Measurements from ENCODE around the gene GNPDA2. TPM values are rescaled to one million over a fixed set of nuclear protein-coding genes. Genes with fewer than 3 reads are reported as not detected.

GNPDA2 gene
- total RNA-seq, 3 donors from 2014 or later, result 7.3 to 12.7 (median 8.9) TPM

DNA sequence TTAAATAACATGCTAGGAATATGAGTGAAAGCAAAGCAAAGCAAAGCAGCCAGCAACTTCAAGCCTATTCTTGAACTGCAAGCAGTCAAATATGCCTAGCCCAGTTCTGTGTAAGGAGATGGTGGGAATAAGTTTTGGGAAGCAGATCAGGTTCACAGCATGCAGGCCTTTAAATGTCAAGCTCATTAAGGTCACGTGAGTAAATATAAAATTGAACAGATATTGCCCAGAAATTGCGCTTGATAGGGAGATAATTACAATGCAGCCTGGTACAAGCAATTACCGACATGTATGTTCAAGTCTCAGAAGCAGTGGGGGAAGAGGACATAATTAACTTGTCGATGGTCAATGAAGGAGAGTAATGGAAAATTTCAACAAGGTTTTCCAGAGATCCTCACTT is 6.0 kb downstream of the GNPDA2 start:
- TF ChIP-seq, protein P1, sequence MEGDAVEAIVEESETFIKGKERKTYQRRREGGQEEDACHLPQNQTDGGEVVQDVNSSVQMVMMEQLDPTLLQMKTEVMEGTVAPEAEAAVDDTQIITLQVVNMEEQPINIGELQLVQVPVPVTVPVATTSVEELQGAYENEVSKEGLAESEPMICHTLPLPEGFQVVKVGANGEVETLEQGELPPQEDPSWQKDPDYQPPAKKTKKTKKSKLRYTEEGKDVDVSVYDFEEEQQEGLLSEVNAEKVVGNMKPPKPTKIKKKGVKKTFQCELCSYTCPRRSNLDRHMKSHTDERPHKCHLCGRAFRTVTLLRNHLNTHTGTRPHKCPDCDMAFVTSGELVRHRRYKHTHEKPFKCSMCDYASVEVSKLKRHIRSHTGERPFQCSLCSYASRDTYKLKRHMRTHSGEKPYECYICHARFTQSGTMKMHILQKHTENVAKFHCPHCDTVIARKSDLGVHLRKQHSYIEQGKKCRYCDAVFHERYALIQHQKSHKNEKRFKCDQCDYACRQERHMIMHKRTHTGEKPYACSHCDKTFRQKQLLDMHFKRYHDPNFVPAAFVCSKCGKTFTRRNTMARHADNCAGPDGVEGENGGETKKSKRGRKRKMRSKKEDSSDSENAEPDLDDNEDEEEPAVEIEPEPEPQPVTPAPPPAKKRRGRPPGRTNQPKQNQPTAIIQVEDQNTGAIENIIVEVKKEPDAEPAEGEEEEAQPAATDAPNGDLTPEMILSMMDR (IDR thresholded peaks at IDR 0.05), result no peak
- H3K4me3 ChIP-seq, result no peak overlapping the region

DNA sequence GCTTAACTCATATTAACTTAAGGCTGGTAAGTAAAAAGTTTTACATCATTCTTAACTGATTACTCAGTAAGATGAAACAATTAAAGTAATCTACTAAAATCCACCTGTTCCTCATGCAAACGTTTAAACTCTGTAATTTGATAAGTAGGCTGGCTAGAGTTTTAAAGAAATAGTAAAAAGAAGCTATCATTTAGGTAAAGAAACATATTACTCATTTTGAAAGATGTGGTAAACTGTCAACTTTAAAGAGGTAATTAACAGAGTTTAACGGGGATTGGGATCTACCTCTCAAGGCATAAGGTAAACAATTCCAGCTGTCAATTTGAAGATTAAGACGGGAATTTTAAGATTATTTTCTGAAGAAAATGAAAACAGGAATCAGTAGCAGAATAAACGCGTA is 9.8 kb downstream of the GNPDA2 start:
- H3K9me3 ChIP-seq, result no peaks in the 10 kb centered on the region
- no peak overlapping the region for H3K4me3 ChIP-seq
- no peaks in the 10 kb centered on the region for H3K36me3 ChIP-seq (ENCODE audit: low read depth)
- ATAC-seq (no peak), DNase-seq (no peak)
- TF ChIP-seq, protein P1 (IDR thresholded peaks at IDR 0.05), result no peak
- no peaks in the 10 kb centered on the region for H3K4me1 ChIP-seq (ENCODE audit: low read depth)
- intact Hi-C loops (cut with DNase I, micrococcal nuclease), result no loop called here

More for the DNA sequence above, 6.0 kb downstream of the GNPDA2 start:
- DNase-seq, result no peak
- intact Hi-C loops (cut with DNase I, micrococcal nuclease), result no loop called here
- Histone ChIP-seq H3K4me1 (ENCODE audit: low read depth) (peaks cover 6% of the 10 kb centered on the region), H3K36me3 (ENCODE audit: low read depth) (no peaks in the 10 kb centered on the region), H3K9me3 (no peaks in the 10 kb centered on the region)
- ATAC-seq, result no peak

DNA sequence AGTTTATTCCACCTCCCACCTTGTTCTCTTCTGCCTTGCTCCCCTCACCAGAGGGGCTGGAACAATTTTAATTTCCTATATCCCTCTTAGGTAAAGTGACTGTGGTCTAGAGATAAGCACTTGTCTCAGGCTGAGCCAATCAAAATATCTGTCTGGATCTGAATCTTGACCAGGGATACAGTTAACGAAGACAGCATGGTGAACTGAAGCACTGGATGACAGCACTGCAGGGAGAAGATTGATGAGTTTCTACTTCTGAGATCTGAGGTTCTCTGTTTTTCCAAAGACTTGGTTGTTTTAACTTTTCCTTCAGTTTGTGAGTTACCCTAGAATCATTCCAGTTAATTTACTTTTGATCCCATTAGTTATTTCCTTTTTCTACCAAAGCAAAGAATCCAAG is 13.2 kb downstream of the GNPDA2 start:
- Histone ChIP-seq H3K4me3 (no peak overlapping the region), H3K9me3 (no peaks in the 10 kb centered on the region), H3K4me1 (ENCODE audit: low read depth) (no peaks in the 10 kb centered on the region), H3K36me3 (ENCODE audit: low read depth) (no peaks in the 10 kb centered on the region)
- intact Hi-C loops (cut with DNase I, micrococcal nuclease), result no loop called here
- TF ChIP-seq, protein P1 (IDR thresholded peaks at IDR 0.05), result no peak
- no peak for ATAC-seq
- no peak for DNase-seq

DNA sequence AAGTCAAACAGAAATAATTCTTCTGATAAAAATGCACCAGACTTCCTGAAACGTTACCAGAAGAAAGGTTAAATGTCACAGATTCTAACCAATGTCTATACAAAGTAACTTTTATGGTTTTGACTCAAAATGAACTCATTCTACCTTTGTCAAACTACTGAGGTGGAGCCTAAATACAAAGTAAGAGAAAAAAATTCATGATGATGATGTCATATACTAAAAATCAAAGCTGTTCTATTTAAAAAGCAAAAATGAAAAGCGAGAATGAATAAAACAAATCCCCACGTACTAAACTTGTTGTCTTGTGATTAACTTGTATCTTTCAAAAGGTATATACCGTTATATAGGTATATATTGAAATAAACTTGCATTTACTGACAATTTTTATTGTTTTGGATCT is 21.7 kb downstream of the GNPDA2 start:
- intact Hi-C loops (cut with DNase I, micrococcal nuclease), result no loop called here
- DNase-seq (no peak), ATAC-seq (no peak)
- TF ChIP-seq, protein P1 (IDR thresholded peaks at IDR 0.05), result no peak
- H3K4me3 ChIP-seq, result no peak overlapping the region
- no peaks in the 10 kb centered on the region for H3K4me1 ChIP-seq (ENCODE audit: low read depth)
- H3K9me3 ChIP-seq, result no peaks in the 10 kb centered on the region
- no peaks in the 10 kb centered on the region for H3K36me3 ChIP-seq (ENCODE audit: low read depth)

DNA sequence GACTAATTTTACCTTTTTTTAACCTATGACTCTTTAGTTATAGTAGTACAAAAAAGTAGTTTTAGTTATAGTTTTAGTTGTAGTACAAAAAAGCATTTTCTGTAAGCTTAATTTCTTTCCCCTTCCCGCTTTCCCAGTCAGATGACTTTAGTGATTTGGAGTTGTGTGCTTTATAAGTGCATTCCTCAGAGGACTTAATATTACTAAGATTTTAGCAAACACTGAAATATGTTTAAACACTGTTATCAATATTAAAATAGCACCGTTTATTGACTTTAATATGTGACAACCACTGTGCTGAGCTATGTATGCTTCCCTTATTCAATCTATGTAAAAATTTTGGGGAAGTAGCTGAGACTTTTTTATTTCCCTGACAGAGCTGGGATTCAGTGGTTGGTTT is 25.3 kb downstream of the GNPDA2 start:
- no peak for ATAC-seq
- no peaks in the 10 kb centered on the region for H3K9me3 ChIP-seq
- TF ChIP-seq, protein P1 (IDR thresholded peaks at IDR 0.05), result no peak
- intact Hi-C loops (cut with DNase I, micrococcal nuclease), result no loop called here
- no peaks in the 10 kb centered on the region for H3K4me1 ChIP-seq (ENCODE audit: low read depth)
- H3K4me3 ChIP-seq, result no peak overlapping the region
- no peak for DNase-seq
- no peaks in the 10 kb centered on the region for H3K36me3 ChIP-seq (ENCODE audit: low read depth)

DNA sequence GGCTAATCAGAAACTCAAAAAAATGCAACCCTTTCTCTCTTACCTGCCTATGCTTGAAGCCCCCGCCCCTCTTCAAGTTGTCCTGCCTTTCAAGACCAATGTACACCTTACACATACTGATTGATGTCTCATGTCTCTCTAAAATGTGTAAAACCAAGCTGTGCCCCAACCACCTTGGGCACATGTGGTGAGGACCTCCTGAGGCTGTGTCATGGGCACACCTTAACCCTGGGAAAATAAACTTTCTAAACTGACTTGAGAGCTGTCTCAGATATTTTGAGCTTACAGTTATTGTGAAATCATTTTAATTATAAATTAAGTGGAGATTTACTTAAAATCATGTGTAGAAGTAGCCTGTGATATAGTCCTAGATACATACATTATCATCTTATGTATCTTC is 25.9 kb downstream of the GNPDA2 start:
- Histone ChIP-seq H3K4me3 (no peak overlapping the region), H3K36me3 (ENCODE audit: low read depth) (no peaks in the 10 kb centered on the region), H3K9me3 (no peaks in the 10 kb centered on the region), H3K4me1 (ENCODE audit: low read depth) (no peaks in the 10 kb centered on the region)
- TF ChIP-seq, protein P1 (IDR thresholded peaks at IDR 0.05), result no peak
- ATAC-seq (no peak), DNase-seq (no peak)
- intact Hi-C loops (cut with DNase I, micrococcal nuclease), result no loop called here
